Esophagus muscularis mucosa (tissue), 4 donors: ENCODE data around the gene HTRA1. TPM values are rescaled to one million over a fixed set of nuclear protein-coding genes. Genes with fewer than 3 reads are reported as not detected.

Experiments
- DNase-seq: peaks from one replicate; pipeline ENCODE4 v3.0.0-alpha.2; 2017; ENCODE audit errors: extremely low spot score
- H3K27ac ChIP-seq, 4 donors: fragments of 200-600 bp; sonication (generic); replicated peaks in 1 of 4; 1 replicate in 3 of 4; 2 replicates in 1 of 4; pipeline ENCODE4 v1.5.1; 2016 to 2019; ENCODE audit warnings: mild to moderate bottlenecking in 1 of 4
- H3K27me3 ChIP-seq, 4 donors: fragments of 200-600 bp; sonication (generic); one replicate each; pipeline versions ENCODE4 v1.5.1 to v1.6.0; 2016 to 2019
- H3K36me3 ChIP-seq, 4 donors: fragments of 200-600 bp; sonication (generic); one replicate each; pipeline ENCODE4 v1.5.1; 2016 to 2019
- H3K4me1 ChIP-seq, 4 donors: fragments of 200-600 bp; sonication (generic); one replicate each; pipeline ENCODE4 v1.5.1; 2016 to 2019
- H3K4me3 ChIP-seq, 4 donors: fragments of 200-600 bp; sonication (generic); 1 replicate in 2 of 4; 2 replicates in 2 of 4; pipeline ENCODE4 v1.5.1; 2016 to 2019; ENCODE audit warnings: mild to moderate bottlenecking in 4 of 4, moderate library complexity in 1 of 4
- H3K9me3 ChIP-seq, 4 donors: fragments of 200-600 bp; sonication (generic); 1 replicate in 3 of 4; 2 replicates in 1 of 4; pipeline ENCODE4 v1.5.1; 2016 to 2019
- CTCF ChIP-seq, 3 experiments: fragments of 200-600 bp in 2 of 3; fragments of 450-650 bp in 1 of 3; sonication (generic) in 2 of 3; IDR thresholded peaks; one replicate each; pipeline ENCODE4 v1.5.1; 2017 to 2019; ENCODE audit warnings: antibody characterized with exemption in 3 of 3, mild to moderate bottlenecking in 2 of 3, moderate library complexity in 1 of 3
- EP300 ChIP-seq: sonication (generic); formaldehyde crosslinking; IDR thresholded peaks from one replicate; pipeline ENCODE4 v1.6.1; 2017; ENCODE audit warnings: antibody characterized with exemption
- POLR2A ChIP-seq: fragments of 450-650 bp; IDR thresholded peaks from one replicate; pipeline ENCODE4 v1.6.1; 2017; ENCODE audit warnings: antibody characterized with exemption, moderate library complexity, mild to moderate bottlenecking, low read depth
- POLR2AphosphoS5 ChIP-seq, 2 donors: sonication (generic); formaldehyde crosslinking; IDR thresholded peaks; one replicate each; pipeline ENCODE4 v1.6.1; 2017; ENCODE audit warnings: antibody characterized with exemption in 2 of 2
- WGBS: methylation state at CpG from one replicate; pipeline ENCODE4 v1.1.5; 2018; 5-methylcytosine and 5-hydroxymethylcytosine counted together
- intact Hi-C: fragments of 100-400 bp; cut with DNase I; formaldehyde crosslinking; loops from one replicate; pipeline ENCODE4 v1.15.1; 2023
- small RNA-seq, 3 donors: library from RNA; depleted of rRNA; stranded (forward); fragments of <200 nt; gene quantifications; one replicate each; pipeline ENCODE3, GENCODE V24; 2016
- total RNA-seq, 4 donors: library from RNA; depleted of rRNA; stranded (reverse); fragments of >200 nt; gene quantifications; one replicate each; pipeline versions ENCODE4 v1.1.0 to v1.2.1, GENCODE V29; 2016

Gene HTRA1
- total RNA-seq, 4 donors from 2014 or later: 101 to 146 (median 109) TPM

DNA sequence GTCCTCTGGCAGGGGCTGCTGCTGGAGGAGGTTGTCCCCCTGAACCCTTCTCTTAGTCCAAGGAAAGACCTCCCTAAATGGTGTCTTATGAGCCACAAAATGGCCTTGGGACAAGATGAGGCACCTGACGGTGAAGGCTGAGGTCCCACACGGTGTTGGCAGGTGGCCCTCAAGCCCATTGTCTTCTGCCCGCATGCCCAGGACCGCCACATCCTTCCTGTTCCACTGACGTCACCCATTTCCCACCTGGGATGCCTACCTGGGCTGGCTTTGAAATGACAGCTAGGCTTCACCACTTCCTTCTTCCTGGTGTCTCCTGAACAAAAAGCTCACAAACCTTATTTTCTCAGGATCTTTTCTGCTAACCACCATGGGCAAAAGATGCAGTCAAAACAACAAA, 97.1 kb downstream of the HTRA1 start:
- intact Hi-C loops: no loop called here
- TF ChIP-seq EP300 (no peak), POLR2A (no peak), POLR2AphosphoS5 (IDR thresholded peaks at IDR 0.05) (no peak), CTCF (IDR thresholded peaks at IDR 0.05) (no peak)
- Histone ChIP-seq H3K4me3 (no peak overlapping the region), H3K4me1 (no peaks in the 10 kb centered on the region), H3K27me3 (peaks cover 0 to 50% (median 0%) of the 10 kb centered on the region in 4 donors), H3K27ac (no peak overlapping the region), H3K36me3 (no peaks in the 10 kb centered on the region), H3K9me3 (no peaks in the 10 kb centered on the region)
- DNase-seq: no peak
- WGBS: 80% methylated on average over 5 of the region's 5 CpGs

- H3K4me3 ChIP-seq: no peak overlapping the region
These were observed 97.9 kb downstream of the HTRA1 start for GRCh38 chr10:122559228-122559627.

GRCh38 chr10:122560279-122560804, 99.0 kb downstream of the HTRA1 start, which contains the start of gene DMBT1:
Gene DMBT1, plus strand, starts transcription at chr10:122560754. Its CDS starts 17 bp downstream, at chr10:122560771.
- no peaks in the 10 kb centered on the region for H3K9me3 ChIP-seq
- TF ChIP-seq EP300 (no peak), POLR2AphosphoS5 (IDR thresholded peaks at IDR 0.05) (no peak), POLR2A (no peak), CTCF (IDR thresholded peaks at IDR 0.05) (no peak)
- DNase-seq: no peak
- H3K27ac ChIP-seq: no peak within 1 kb of the TSS
- no peaks in the 10 kb centered on the region for H3K36me3 ChIP-seq
- intact Hi-C loops: loop anchor here (10.0 kb wide), 1 partner anchor 144 kb away; no protein-coding TSS in a partner anchor
- H3K27me3 ChIP-seq: peaks cover 0 to 56% (median 0%) of the 10 kb centered on the region in 4 donors
- peaks cover 0 to 1% (median under 1%) of the 10 kb centered on the region in 4 donors for H3K4me1 ChIP-seq
- no peak within 1 kb of the TSS for H3K4me3 ChIP-seq
- 28% methylated on average over 4 of the region's 4 CpGs for WGBS

More at GRCh38 chr10:122559228-122559627, 97.9 kb downstream of the HTRA1 start:
- H3K36me3 ChIP-seq: no peaks in the 10 kb centered on the region
- no peak for DNase-seq
- no peaks in the 10 kb centered on the region for H3K4me1 ChIP-seq
- 65% methylated on average over 2 of the region's 2 CpGs for WGBS
- no peak overlapping the region for H3K27ac ChIP-seq
- intact Hi-C loops: no loop called here
- H3K27me3 ChIP-seq: peaks cover 0 to 56% (median 0%) of the 10 kb centered on the region in 4 donors
- H3K9me3 ChIP-seq: no peaks in the 10 kb centered on the region
- TF ChIP-seq EP300: no peak

- Histone ChIP-seq H3K36me3 (no peaks in the 10 kb centered on the region), H3K4me1 (peaks cover 4 to 9% (median 9%) of the 10 kb centered on the region in 4 donors), H3K9me3 (no peaks in the 10 kb centered on the region), H3K27me3 (peaks cover 0 to 51% (median 0%) of the 10 kb centered on the region in 4 donors), H3K27ac (no peak overlapping the region), H3K4me3 (no peak overlapping the region)
- intact Hi-C loops: loop anchor here (10.0 kb wide), 1 partner anchor 144 kb away; no protein-coding TSS in a partner anchor
- TF ChIP-seq POLR2A (no peak), POLR2AphosphoS5 (IDR thresholded peaks at IDR 0.05) (no peak), EP300 (no peak), CTCF (IDR thresholded peaks at IDR 0.05) (no peak)
- WGBS: 61% methylated on average over 6 of the region's 6 CpGs
- DNase-seq: no peak
These were observed 99.9 kb downstream of the HTRA1 start for GRCh38 chr10:122561212-122561611.

- TF ChIP-seq CTCF (IDR thresholded peaks at IDR 0.05): no peak
- TF ChIP-seq POLR2A: no peak
- TF ChIP-seq EP300: no peak
- no peak for TF ChIP-seq POLR2AphosphoS5 (IDR thresholded peaks at IDR 0.05)
- H3K4me1 ChIP-seq: peaks cover 4 to 9% (median 9%) of the 10 kb centered on the region in 4 donors
- H3K27ac ChIP-seq: no peak overlapping the region
- H3K4me3 ChIP-seq: no peak overlapping the region
- H3K36me3 ChIP-seq: no peaks in the 10 kb centered on the region
- intact Hi-C loops: loop anchor here (10.0 kb wide), 1 partner anchor 143 kb away; no protein-coding TSS in a partner anchor
- H3K9me3 ChIP-seq: no peaks in the 10 kb centered on the region
- H3K27me3 ChIP-seq: peaks cover 0 to 45% (median 0%) of the 10 kb centered on the region in 4 donors
- DNase-seq: no peak
These were observed 100.4 kb downstream of the HTRA1 start for GRCh38 chr10:122561792-122562191.

Small RNA genes lying within 50 kb of the gene (small RNA-seq; reads per million reads assigned to genes)
- gene MIR3941: 0 reads per million in 3 donors

Other genes with a start within 250 kb of the HTRA1 start
- gene BTBD16, start 190.3 kb upstream of the HTRA1 start, total RNA-seq: under 1 TPM in 1 of 4 donors, not detected in 3; 0.29 TPM
- 100 to 1,000 TPM in 1 of 4 donors, 10 to 100 TPM in 3; 51.4 to 101 (median 62.1) TPM for gene PLEKHA1, start 86.8 kb upstream of the HTRA1 start, total RNA-seq
- gene ARMS2, start 6.9 kb upstream of the HTRA1 start, total RNA-seq: 1 to 10 TPM in 1 of 4 donors, not detected in 3; 1.2 TPM
- under 1 TPM in 1 of 4 donors, not detected in 3; 0.63 TPM for gene DMBT1, start 99.2 kb downstream of the HTRA1 start, total RNA-seq
- gene C10orf120, start 238.3 kb downstream of the HTRA1 start, total RNA-seq: not detected